ENCODE results near the gene TMEM214.

The TMEM214 gene

GRCh38 chr2:27010139-27010538, 22.6 kb upstream of the TMEM214 start:
- no peak for DNase-seq

- no peak for DNase-seq
Observed at GRCh38 chr2:27013738-27014137, 19.0 kb upstream of the TMEM214 start.

- DNase-seq: no peak
Observed at GRCh38 chr2:27014771-27015433, 17.9 kb upstream of the TMEM214 start.

GRCh38 chr2:27016801-27017325, 15.9 kb upstream of the TMEM214 start:
- peak; percentile 38 for DNase-seq

- no peak for DNase-seq
Observed at GRCh38 chr2:27018142-27018541, 14.6 kb upstream of the TMEM214 start.

GRCh38 chr2:27019459-27019858, 13.3 kb upstream of the TMEM214 start:
- DNase-seq: no peak

GRCh38 chr2:27019931-27020855, 12.6 kb upstream of the TMEM214 start:
- no peak for DNase-seq

GRCh38 chr2:27021253-27022049, 11.3 kb upstream of the TMEM214 start:
- no peak for DNase-seq

- DNase-seq: no peak
Observed at GRCh38 chr2:27023740-27024139, 9.0 kb upstream of the TMEM214 start.

GRCh38 chr2:27024188-27024587, 8.6 kb upstream of the TMEM214 start:
- no peak for DNase-seq

- DNase-seq: no peak
Observed at GRCh38 chr2:27024812-27025211, 8.0 kb upstream of the TMEM214 start.

GRCh38 chr2:27025281-27025800, 7.4 kb upstream of the TMEM214 start:
- DNase-seq: no peak

GRCh38 chr2:27025861-27026851, 6.6 kb upstream of the TMEM214 start:
- no peak for DNase-seq

- no peak for DNase-seq
Observed at GRCh38 chr2:27027211-27027651, 5.5 kb upstream of the TMEM214 start.

GRCh38 chr2:27029051-27029450, 3.7 kb upstream of the TMEM214 start:
- DNase-seq: no peak

GRCh38 chr2:27033253-27033852, 588 bp downstream of the TMEM214 start:
- no peak for DNase-seq

GRCh38 chr2:27038012-27038411, 5.2 kb downstream of the TMEM214 start:
- DNase-seq: no peak

GRCh38 chr2:27038631-27039339, 6.0 kb downstream of the TMEM214 start:
- no peak for DNase-seq

GRCh38 chr2:27039426-27039825, 6.7 kb downstream of the TMEM214 start:
- DNase-seq: no peak

GRCh38 chr2:27039871-27040270, 7.1 kb downstream of the TMEM214 start:
- no peak for DNase-seq
